Suppressor macrophage treated with lipopolysaccharide for 1 hour (primary cell): Measurements from ENCODE around the gene B4GALNT1.

Source experiments
- DNase-seq, 3 donors: peaks; one replicate each; pipeline ENCODE4 v3.0.0-alpha.2; 2020 to 2022

B4GALNT1 gene

DNA sequence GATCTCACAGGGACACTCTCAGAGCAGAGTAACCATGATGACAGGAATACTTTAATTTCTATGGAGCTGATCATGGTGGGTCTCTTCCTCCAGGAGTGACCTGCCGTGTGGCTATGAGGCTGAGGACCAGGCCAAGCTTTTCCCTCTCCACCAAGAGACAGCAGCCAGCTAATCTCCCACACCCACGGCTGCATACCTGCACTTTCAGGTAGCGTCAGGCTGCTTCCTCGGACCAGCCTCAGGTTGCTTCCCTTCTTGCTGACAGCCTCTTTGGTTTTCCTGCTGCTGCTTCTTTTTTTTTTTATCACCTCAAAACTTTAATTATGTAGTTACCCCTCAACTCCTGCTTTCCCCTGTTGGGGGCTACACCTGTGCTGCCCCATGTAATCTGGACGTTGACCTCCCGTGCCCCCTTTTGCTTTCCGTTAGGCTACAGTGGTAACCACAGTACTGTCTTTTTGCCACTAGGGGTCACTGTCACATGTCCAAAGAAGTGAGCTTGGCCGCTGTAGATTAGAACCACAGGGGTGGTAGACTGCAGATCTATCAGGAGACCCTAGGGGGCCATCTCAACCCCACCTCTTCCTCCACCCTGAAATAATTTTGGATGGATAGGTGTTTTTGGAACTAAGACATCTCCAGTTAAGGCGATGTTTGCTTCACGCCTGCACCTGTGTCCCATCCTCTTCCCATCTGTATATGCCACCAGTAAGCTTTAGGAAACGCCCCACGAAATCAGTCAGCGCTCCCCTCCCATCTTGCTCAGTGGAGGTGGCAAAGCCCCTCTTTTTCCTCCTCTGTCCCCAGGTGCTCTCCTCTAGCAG lies 49.8 kb downstream of the B4GALNT1 start:
- DNase-seq, result peak; percentile 84 to 92 (median 86)

DNA sequence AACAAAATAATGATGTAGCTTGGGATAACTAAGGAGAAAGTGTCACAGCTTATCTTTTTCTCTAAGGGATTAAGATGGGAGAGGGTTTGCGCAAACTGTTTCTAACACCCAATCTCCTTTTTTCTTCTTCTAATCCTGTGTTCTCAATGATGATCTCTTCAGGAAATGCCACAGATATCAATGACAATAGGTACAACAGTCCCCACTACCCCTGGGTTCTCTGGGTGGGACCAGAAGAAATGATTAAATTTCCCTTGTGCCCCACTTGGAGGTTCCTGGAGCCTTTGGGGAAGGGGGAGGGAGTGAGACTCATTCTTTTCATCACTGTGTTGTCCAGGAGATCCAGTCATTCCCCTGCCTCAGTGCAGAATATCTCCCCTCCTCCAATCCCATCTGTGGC lies 50.6 kb downstream of the B4GALNT1 start:
- no peak for DNase-seq

- no peak for DNase-seq
Measured at GRCh38 chr12:57581802-57582201, 51.2 kb downstream of the B4GALNT1 start.

- no peak for DNase-seq
Measured at GRCh38 chr12:57580466-57580795, 52.6 kb downstream of the B4GALNT1 start.

- DNase-seq, result no peak
Measured at GRCh38 chr12:57579677-57580465, 53.1 kb downstream of the B4GALNT1 start.

- DNase-seq, result no peak
Measured at GRCh38 chr12:57579011-57579410, 54.0 kb downstream of the B4GALNT1 start.

GRCh38 chr12:57577981-57578758 lies 54.8 kb downstream of the B4GALNT1 start:
- no peak for DNase-seq

GRCh38 chr12:57576613-57577160 lies 56.3 kb downstream of the B4GALNT1 start:
- no peak for DNase-seq
